Posterior vena cava (tissue), 2 donors: Measurements from ENCODE around the gene CAPZA2. TPM values are rescaled to one million over a fixed set of nuclear protein-coding genes. Genes with fewer than 3 reads are reported as not detected.
"Not testable (repeated sequence)": the region's sequence is repeated elsewhere in the genome, so short reads cannot be mapped to it uniquely, and the experiment has no call there.

Experiments used
- DNase-seq: peaks from one replicate; pipeline ENCODE4 v3.0.0-alpha.2; 2020; ENCODE audit warnings: low spot score
- intact Hi-C, 2 donors: fragments of 100-400 bp; cut with DNase I; formaldehyde crosslinking; loops; one replicate each; pipeline versions ENCODE4 v1.14.1 to v1.14.2; 2022 to 2023
- long read RNA-seq, 2 donors: library from polyadenylated mRNA; unstranded; transcript quantifications; one replicate each; pipeline ENCODE4 v2.0.0, GENCODE V29; 2020 to 2021
- total RNA-seq, 2 donors: library from RNA; stranded (reverse); fragmentation: NEBNext Ultra II Directional; extraction: Animal tissue kit (Norgen Biotek cat#: 25700); gene quantifications; one replicate each; pipeline ENCODE4 v1.2.1, GENCODE V29; 2021
- donor health status: DM: yes; HTN: yes; CAD: no.
- donor health status: DM: yes; HTN: yes; CAD: no.

Gene CAPZA2
- total RNA-seq: 100 to 1,000 TPM; 373 to 402 TPM
- long read RNA-seq, donor 1, full-length matches to known transcripts: 151 of 169 reads
- long read RNA-seq, donor 1, partial matches to known transcripts: 5 of 169 reads
- long read RNA-seq, donor 1, other reads (novel, unspliced or antisense): 13 of 169 reads
- long read RNA-seq, donor 2, full-length matches to known transcripts: 739 of 794 reads
- long read RNA-seq, donor 2, partial matches to known transcripts: 35 of 794 reads
- long read RNA-seq, donor 2, other reads (novel, unspliced or antisense): 20 of 794 reads

- DNase-seq: peak; percentile 98
- intact Hi-C loops: no loop called here
Measured at GRCh38 chr7:116862234-116862950, at the start of gene CAPZA2. Gene CAPZA2 (plus strand): TSS chr7:116862587. CDS start chr7:116862612, 25 bp downstream.

- no peak for DNase-seq
- intact Hi-C loops: no loop called here
Measured at GRCh38 chr7:116812860-116813259, 49.5 kb upstream of the CAPZA2 start.

- DNase-seq, intact Hi-C loops: not testable (repeated sequence)
Measured at GRCh38 chr7:116813371-116813770, 49.0 kb upstream of the CAPZA2 start.

GRCh38 chr7:116815041-116815440 lies 47.3 kb upstream of the CAPZA2 start:
- DNase-seq: no peak
- intact Hi-C loops: no loop called here

- intact Hi-C loops: no loop called here
- no peak for DNase-seq
Measured at GRCh38 chr7:116820149-116820548, 42.2 kb upstream of the CAPZA2 start.

- DNase-seq, intact Hi-C loops: not testable (repeated sequence)
Measured at GRCh38 chr7:116821647-116822046, 40.7 kb upstream of the CAPZA2 start.

- no peak for DNase-seq
- intact Hi-C loops: no loop called here
Measured at GRCh38 chr7:116824449-116824848, 37.9 kb upstream of the CAPZA2 start.

- no peak for DNase-seq
- intact Hi-C loops: no loop called here
Measured at GRCh38 chr7:116828281-116828680, 34.1 kb upstream of the CAPZA2 start.

GRCh38 chr7:116829041-116829440 lies 33.3 kb upstream of the CAPZA2 start:
- no peak for DNase-seq
- intact Hi-C loops: no loop called here

GRCh38 chr7:116829493-116829892 lies 32.9 kb upstream of the CAPZA2 start:
- DNase-seq: no peak
- intact Hi-C loops: no loop called here

GRCh38 chr7:116832692-116833091 lies 29.7 kb upstream of the CAPZA2 start:
- DNase-seq: no peak
- intact Hi-C loops: no loop called here

GRCh38 chr7:116834815-116835504 lies 27.4 kb upstream of the CAPZA2 start:
- no peak for DNase-seq
- intact Hi-C loops: no loop called here

- intact Hi-C loops: no loop called here
- no peak for DNase-seq
Measured at GRCh38 chr7:116836048-116836447, 26.3 kb upstream of the CAPZA2 start.

- DNase-seq: no peak
- intact Hi-C loops: no loop called here
Measured at GRCh38 chr7:116836911-116837310, 25.5 kb upstream of the CAPZA2 start.

- intact Hi-C loops: no loop called here
- DNase-seq: no peak
Measured at GRCh38 chr7:116837586-116837985, 24.8 kb upstream of the CAPZA2 start.

GRCh38 chr7:116840256-116840655 lies 22.1 kb upstream of the CAPZA2 start:
- intact Hi-C loops: no loop called here
- no peak for DNase-seq

- intact Hi-C loops: no loop called here
- no peak for DNase-seq
Measured at GRCh38 chr7:116842371-116842770, 20.0 kb upstream of the CAPZA2 start.

GRCh38 chr7:116843378-116843777 lies 19.0 kb upstream of the CAPZA2 start:
- intact Hi-C loops: no loop called here
- DNase-seq: no peak

- intact Hi-C loops: no loop called here
Measured at GRCh38 chr7:116851175-116851574, 11.2 kb upstream of the CAPZA2 start.

GRCh38 chr7:116851671-116852070 lies 10.7 kb upstream of the CAPZA2 start:
- DNase-seq: no peak
- intact Hi-C loops: no loop called here

More at GRCh38 chr7:116851175-116851574, 11.2 kb upstream of the CAPZA2 start:
- no peak for DNase-seq
